SK-N-MC (cell line): Measurements from ENCODE around the gene DAPK3.
"Not testable (repeated sequence)": the region's sequence is repeated elsewhere in the genome, so short reads cannot be mapped to it uniquely, and the experiment has no call there.

Experiments used
- DNase-seq: peaks from one replicate; pipeline ENCODE4 v3.0.0-alpha.2; 2011; ENCODE audit warnings: low read depth, low spot score
- H3K27ac ChIP-seq: fragments of 200-600 bp; sonication (generic); 2 replicates; pipeline ENCODE4 v1.5.1; 2016; ENCODE audit warnings: mixed run types
- H3K36me3 ChIP-seq: fragments of 200-600 bp; sonication (generic); 2 replicates; pipeline ENCODE4 v1.6.1; 2017; ENCODE audit warnings: antibody characterized with exemption, low read length, mixed read lengths; ENCODE audit not compliant: insufficient read depth
- H3K4me3 ChIP-seq: fragments of 200-600 bp; sonication (generic); 2 replicates; pipeline ENCODE4 v1.5.1; 2016
- H3K9ac ChIP-seq: fragments of 200-600 bp; sonication (generic); 2 replicates; pipeline ENCODE4 v1.8.0; 2017; ENCODE audit warnings: mixed run types, mixed read lengths; ENCODE audit not compliant: insufficient read length
- H3K9me3 ChIP-seq: fragments of 200-600 bp; sonication (generic); 2 replicates; pipeline ENCODE4 v1.6.1; 2017; ENCODE audit warnings: low read depth, mild to moderate bottlenecking, antibody characterized with exemption, low read length, moderate library complexity, mixed read lengths
- EZH2 ChIP-seq: fragments of 200-600 bp; sonication (generic); IDR thresholded peaks from one replicate; pipeline ENCODE4 v1.6.1; 2017; ENCODE audit warnings: antibody characterized with exemption
- FOXP2 ChIP-seq: optimal IDR thresholded peaks from 2 replicates; pipeline ENCODE3; 2011; ENCODE audit warnings: mild to moderate bottlenecking, moderate library complexity; ENCODE audit not compliant: insufficient read depth; ENCODE audit errors: extremely low read length, control extremely low read depth
- POLR2AphosphoS5 ChIP-seq: IDR thresholded peaks from 2 replicates; pipeline ENCODE4 v1.6.1; 2012; ENCODE audit warnings: mild to moderate bottlenecking, low read depth, low read length, borderline replicate concordance

DAPK3 gene

DNA sequence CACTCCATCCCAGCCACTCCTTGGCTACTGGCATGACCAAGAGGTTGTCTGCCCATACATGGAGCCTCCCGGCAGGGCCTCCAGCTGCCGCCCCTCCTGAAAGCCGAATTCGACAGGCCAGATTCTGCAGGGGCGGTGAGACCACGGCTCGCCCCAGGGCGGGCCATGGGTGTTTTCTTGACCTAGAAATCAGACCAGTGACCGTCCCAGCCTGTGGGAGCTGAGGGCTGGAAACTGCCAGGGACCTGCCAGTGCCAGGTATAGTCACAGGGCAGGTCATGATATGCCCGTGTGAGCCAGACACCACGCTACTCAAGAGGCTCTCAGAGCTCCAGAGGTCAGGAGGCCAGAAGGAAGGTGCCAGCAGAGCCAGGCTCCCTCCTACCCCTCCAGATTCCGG is 16.8 kb downstream of the DAPK3 start:
- Histone ChIP-seq H3K9me3 (no peaks in the 10 kb centered on the region), H3K4me3 (no peak overlapping the region), H3K27ac (no peak overlapping the region), H3K9ac (no peak overlapping the region), H3K36me3 (no peaks in the 10 kb centered on the region; the same call in 1 of the 2 replicates)
- TF ChIP-seq POLR2AphosphoS5 (no peak), EZH2 (no peak), FOXP2 (no peak)
- no peak for DNase-seq

DNA sequence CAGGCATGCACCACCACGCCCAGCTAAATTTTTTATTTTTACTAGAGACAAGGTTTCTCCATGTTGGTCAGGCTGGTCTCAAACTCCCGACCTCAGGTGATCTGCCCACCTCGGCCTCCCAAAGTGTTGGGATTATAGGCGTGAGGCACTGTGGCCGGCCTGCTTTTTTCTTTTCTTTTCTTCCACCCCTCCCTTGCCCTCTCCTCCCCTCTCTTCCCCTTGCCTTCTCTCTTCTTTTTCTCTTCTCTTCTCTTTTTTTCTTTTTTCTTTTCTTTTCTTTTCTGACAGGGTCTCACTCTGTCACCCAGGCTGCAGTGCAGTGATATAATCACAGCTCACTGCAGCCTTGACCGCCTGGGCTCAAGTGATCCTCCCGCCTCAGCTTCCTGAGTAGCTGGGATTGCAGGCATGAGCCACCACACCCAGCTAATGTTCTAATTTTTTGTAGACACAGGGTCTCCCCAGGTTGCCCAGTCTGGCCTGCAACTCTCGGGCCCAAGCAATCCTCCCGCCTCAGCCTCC is 18.1 kb downstream of the DAPK3 start:
- not testable (repeated sequence) for H3K9ac ChIP-seq, H3K27ac ChIP-seq, H3K36me3 ChIP-seq, DNase-seq, H3K9me3 ChIP-seq, H3K4me3 ChIP-seq

DNA sequence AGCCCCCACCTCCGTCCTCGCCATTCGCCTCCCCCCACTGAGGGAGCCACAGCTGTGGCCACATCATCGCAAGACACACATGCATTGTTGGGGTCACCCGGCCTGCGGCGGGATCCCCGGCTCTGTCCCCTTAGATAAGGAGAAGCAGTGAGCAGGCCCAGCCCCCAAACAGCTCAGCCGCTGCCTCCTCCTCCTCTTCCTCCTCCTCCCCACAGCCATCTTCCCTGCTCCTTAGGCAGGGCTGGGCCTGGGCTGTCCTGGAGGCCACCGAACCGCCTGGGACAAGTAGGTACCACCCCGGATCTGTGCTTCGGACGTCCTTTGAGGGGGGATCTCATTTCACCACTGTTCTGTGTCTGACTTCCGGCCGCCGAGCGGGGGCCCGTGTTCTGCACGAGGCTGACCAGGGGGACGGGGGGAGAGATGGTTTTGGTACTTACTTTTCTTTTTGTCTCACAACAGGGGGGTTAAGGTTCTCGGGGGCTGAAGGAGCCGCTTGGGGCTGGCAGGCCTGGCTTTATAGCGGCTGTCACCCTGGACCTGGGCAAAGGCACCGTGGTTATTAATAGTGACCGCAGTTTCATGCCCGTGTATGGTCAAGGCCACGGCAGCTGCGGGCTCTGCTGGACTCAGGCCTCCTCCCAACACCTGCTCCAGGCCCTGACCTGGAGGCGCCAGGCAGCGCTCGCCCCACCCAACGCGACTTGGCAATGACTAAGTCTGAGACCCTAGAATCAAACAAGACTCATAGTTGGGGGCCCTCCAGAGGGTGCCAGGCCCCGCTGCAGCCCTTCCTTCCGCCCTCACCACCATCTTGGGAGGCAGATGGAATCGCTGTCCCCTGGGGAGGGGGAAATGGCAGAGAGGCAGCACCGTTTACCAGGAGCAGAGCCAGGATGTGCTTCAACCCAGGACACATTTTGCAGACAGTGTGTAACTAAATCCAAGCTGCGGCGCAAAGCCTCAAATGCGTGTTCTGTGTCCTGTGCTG is 19.7 kb downstream of the DAPK3 start:
- TF ChIP-seq POLR2AphosphoS5 (no peak), EZH2 (no peak), FOXP2 (no peak)
- no peak overlapping the region for H3K9ac ChIP-seq
- H3K9me3 ChIP-seq = no peaks in the 10 kb centered on the region
- H3K36me3 ChIP-seq = no peaks in the 10 kb centered on the region
- no peak for DNase-seq
- H3K27ac ChIP-seq = no peak overlapping the region
- H3K4me3 ChIP-seq = no peak overlapping the region

DNA sequence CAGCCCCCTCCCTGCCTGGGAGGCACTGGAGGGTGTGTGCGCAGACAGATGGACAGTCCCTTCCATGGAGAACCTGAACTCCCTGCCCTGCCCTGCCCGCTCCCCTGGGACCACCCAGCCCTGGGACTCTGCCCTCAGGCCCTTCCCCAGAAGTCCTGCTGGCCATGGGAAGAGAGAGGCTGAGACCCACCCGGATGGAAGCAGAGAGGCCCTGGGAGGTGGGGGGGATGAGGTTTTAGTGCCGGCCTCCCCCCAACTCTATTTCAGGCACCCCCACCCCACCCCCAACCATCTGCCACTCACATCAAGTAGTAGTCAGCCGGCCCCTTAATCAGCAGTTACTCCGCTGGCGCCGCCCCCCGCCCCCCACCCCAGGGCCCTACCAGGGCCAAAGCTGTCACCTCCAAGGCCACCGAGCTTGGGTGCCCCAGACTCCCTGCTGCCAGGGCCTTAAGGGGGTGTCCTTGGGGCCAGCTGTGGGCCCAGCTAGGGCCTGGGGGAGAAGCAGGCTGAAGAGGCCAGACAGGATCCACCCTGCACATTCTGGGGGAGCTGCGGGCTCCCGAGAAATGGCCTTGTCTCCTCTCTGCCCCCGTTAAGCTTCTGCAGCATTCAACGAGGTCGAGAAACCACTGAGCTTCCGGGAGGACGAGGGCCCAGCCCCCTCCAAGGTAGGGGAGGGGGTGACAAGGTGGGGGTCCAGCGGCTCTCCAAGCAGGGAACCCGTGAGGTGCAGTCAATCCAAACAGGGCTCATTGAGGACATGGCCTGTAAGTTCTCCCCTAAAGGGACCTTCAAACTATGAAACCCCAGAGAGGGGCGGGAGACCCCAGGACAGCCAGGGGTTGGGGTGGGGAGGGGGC is 20.7 kb downstream of the DAPK3 start:
- H3K27ac ChIP-seq = no peak overlapping the region
- H3K9ac ChIP-seq = no peak overlapping the region
- TF ChIP-seq FOXP2 (no peak), EZH2 (no peak)
- DNase-seq = no peak
- no peaks in the 10 kb centered on the region for H3K9me3 ChIP-seq
- H3K36me3 ChIP-seq = no peaks in the 10 kb centered on the region
- H3K4me3 ChIP-seq = no peak overlapping the region

DNA sequence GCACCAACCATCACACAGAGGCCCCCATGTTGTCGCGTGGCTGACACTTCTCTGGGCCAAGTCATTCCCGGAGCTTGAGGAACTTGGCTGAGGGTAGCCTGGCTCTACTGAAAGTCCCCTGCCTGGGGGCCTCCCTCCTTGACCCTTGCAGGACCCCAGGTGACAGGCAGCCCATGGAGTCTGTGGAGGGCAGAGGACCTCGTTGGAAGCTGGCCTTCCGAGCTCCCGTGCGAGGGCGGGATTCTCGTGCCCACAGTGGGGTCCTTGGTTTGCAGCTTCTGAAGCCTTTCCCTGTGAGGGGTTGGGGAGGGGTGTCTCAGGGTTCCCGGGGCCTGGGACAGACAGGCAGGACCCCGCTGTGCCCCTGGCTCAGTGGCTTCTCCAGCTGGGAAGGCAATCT is 21.6 kb downstream of the DAPK3 start:
- H3K9ac ChIP-seq = no peak overlapping the region
- H3K36me3 ChIP-seq = no peaks in the 10 kb centered on the region
- DNase-seq = no peak
- no peak overlapping the region for H3K27ac ChIP-seq
- no peak overlapping the region for H3K4me3 ChIP-seq
- no peaks in the 10 kb centered on the region for H3K9me3 ChIP-seq
- TF ChIP-seq POLR2AphosphoS5 = no peak
- no peak for TF ChIP-seq FOXP2
- TF ChIP-seq EZH2 = no peak

DNA sequence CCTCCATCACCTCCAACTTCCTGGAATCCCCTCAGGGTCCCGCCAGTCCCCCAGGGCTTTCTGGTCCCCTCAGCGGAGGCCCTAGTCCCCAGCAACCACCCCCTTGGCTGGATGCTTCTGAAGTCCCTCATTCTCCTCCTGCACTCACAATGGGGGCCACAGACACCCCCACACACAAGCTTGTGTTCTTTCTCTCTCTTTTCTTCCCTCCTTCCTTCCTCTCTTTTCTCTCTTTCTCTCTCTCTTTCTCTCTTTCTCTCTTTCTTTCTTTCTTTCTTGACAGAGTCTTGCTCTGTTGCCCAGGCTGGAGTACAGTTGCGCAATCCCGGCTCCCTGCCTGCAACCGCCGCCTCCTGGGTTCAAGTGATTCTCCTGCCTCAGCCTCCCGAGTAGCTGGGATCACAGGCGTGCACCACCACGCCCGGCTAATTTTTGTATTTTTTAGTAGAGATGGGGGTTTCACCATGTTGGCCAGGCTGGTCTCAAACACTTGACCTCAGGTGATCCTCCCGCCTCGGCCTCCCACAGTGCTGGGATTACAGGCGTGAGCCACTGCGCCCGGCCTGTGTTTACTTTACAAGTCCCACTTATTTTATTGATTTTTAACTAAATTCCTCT is 23.5 kb downstream of the DAPK3 start:
- H3K27ac ChIP-seq, H3K4me3 ChIP-seq, H3K36me3 ChIP-seq, H3K9me3 ChIP-seq, H3K9ac ChIP-seq, DNase-seq: not testable (repeated sequence)

DNA sequence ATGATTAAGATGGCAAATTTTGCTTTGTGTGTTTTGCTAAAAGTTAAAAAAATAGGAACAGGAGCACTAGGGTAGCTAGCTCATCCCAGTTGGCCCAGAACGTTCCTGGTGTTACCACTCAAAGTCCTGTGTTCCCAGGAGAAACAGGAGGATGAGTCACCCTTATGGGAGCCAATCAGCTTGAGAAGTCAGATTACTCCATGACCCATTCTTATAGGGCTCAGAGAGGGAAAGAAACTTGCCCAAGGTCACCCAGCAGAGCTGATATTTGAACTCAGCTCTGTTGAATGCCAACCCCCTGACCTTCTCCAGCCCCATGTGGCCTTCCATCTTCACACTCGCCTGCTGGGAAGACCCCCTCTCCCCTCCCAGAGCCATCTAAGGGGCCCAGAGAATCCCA is 25.1 kb downstream of the DAPK3 start:
- no peak for DNase-seq
- H3K36me3 ChIP-seq = no peaks in the 10 kb centered on the region
- H3K9ac ChIP-seq = no peak overlapping the region
- no peak overlapping the region for H3K4me3 ChIP-seq
- H3K27ac ChIP-seq = no peak overlapping the region
- no peaks in the 10 kb centered on the region for H3K9me3 ChIP-seq
- TF ChIP-seq FOXP2 (no peak), POLR2AphosphoS5 (no peak), EZH2 (no peak)

DNA sequence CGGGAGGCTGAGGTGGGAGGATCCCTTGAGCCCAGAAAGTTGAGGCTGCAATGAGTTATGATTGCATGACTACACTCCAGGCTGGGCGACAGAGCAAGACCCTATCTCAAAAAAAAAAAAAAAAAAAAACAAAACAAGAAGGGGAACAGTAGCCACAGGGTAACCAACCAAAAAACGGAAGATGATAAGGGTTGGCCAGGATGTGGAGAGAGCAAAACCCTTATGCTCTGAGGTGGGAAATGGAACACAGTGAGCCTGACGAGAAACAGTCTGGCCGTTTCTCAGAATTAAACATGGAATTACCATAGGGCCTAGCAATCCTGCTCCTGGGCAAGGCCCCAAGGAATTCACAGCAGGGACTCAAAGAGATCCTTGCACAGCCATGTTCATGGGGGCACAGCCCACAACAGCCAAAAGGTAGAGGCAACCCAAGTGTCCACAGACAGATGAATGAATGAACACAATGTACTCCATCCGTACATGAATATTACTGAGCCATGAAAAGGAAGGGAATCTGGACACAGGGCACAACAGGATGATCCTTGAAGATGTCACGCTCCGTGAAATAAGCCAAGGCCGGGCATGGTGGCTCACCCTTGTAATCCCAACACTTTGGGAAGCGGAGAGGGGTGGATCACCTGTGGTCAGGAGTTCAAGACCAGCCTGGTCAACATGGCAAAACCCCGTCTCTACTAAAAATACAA is 26.7 kb downstream of the DAPK3 start:
- no peak overlapping the region for H3K4me3 ChIP-seq
- DNase-seq = no peak
- H3K36me3 ChIP-seq = no peaks in the 10 kb centered on the region
- no peak overlapping the region for H3K27ac ChIP-seq
- TF ChIP-seq EZH2 = no peak
- TF ChIP-seq FOXP2 = no peak
- TF ChIP-seq POLR2AphosphoS5 = no peak
- no peak overlapping the region for H3K9ac ChIP-seq
- no peaks in the 10 kb centered on the region for H3K9me3 ChIP-seq
